Keratinocyte (primary cell): ENCODE data around the gene CDH16. TPM values are rescaled to one million over a fixed set of nuclear protein-coding genes. Genes with fewer than 3 reads are reported as not detected.
"Not testable (repeated sequence)": the region's sequence is repeated elsewhere in the genome, so short reads cannot be mapped to it uniquely, and the experiment has no call there.

Experiments
- DNase-seq: peaks from one replicate; pipeline ENCODE4 v3.0.0-alpha.2; 2011; ENCODE audit warnings: low read depth, missing footprints, low spot score
- FAIRE-seq: peaks from 2 replicates; lab custom pipeline; 2011; peaks lifted over from hg19 to GRCh38; lab: Jason Lieb, UNC
- H2AFZ ChIP-seq: 2 replicates; pipeline ENCODE4 v1.6.0; 2012; ENCODE audit warnings: low read length, control low read depth, inconsistent platforms; ENCODE audit not compliant: control insufficient read depth
- H3K27ac ChIP-seq: 2 replicates; pipeline ENCODE4 v1.5.1; 2011; ENCODE audit warnings: low read length; ENCODE audit not compliant: control insufficient read depth, insufficient read depth
- H3K27me3 ChIP-seq: 3 replicates; pipeline ENCODE4 v1.6.0; 2011; ENCODE audit warnings: low read length; ENCODE audit not compliant: control insufficient read depth, insufficient read depth; ENCODE audit errors: extremely low read depth
- H3K36me3 ChIP-seq, 2 experiments: 2 replicates in 1 of 2; 3 replicates in 1 of 2; pipeline ENCODE4 v1.5.1; 2011; ENCODE audit warnings: low read length in 2 of 2, mild to moderate bottlenecking in 1 of 2; ENCODE audit not compliant: control insufficient read depth in 2 of 2, insufficient read depth in 2 of 2; ENCODE audit errors: extremely low read depth in 1 of 2
- H3K4me1 ChIP-seq: 3 replicates; pipeline ENCODE4 v1.5.1; 2011; ENCODE audit warnings: low read length; ENCODE audit not compliant: control insufficient read depth, insufficient read depth; ENCODE audit errors: extremely low read depth
- H3K4me2 ChIP-seq: 3 replicates; pipeline ENCODE4 v1.6.0; 2011; ENCODE audit warnings: low read depth, low read length; ENCODE audit not compliant: control insufficient read depth, insufficient read depth; ENCODE audit errors: extremely low read depth
- H3K4me3 ChIP-seq, 3 experiments: fragments of 200-600 bp in 1 of 3; sonication (generic) in 1 of 3; 2 replicates in 2 of 3; 3 replicates in 1 of 3; pipeline ENCODE4 v1.5.1; 2011 to 2016; ENCODE audit warnings: low read length in 3 of 3, mild to moderate bottlenecking in 3 of 3, control low read depth in 2 of 3, inconsistent platforms in 1 of 3, low read depth in 1 of 3, mixed read lengths in 1 of 3, mixed run types in 1 of 3, moderate library complexity in 1 of 3; ENCODE audit not compliant: control insufficient read depth in 2 of 3, insufficient read depth in 2 of 3; ENCODE audit errors: extremely low read depth in 1 of 3
- H3K79me2 ChIP-seq: 2 replicates; pipeline ENCODE4 v1.6.0; 2012; ENCODE audit warnings: low read length; ENCODE audit not compliant: control insufficient read depth, insufficient read depth
- H3K9ac ChIP-seq: 3 replicates; pipeline ENCODE4 v1.6.0; 2011; ENCODE audit warnings: low read length; ENCODE audit not compliant: control insufficient read depth, insufficient read depth; ENCODE audit errors: extremely low read depth
- H3K9me1 ChIP-seq: 3 replicates; pipeline ENCODE4 v1.6.0; 2011; ENCODE audit warnings: low read length; ENCODE audit not compliant: control insufficient read depth, insufficient read depth; ENCODE audit errors: extremely low read depth
- H3K9me3 ChIP-seq: 2 replicates; pipeline ENCODE4 v1.5.1; 2012; ENCODE audit warnings: low read depth, low read length; ENCODE audit not compliant: control insufficient read depth
- H4K20me1 ChIP-seq: 3 replicates; pipeline ENCODE4 v1.6.0; 2011; ENCODE audit warnings: low read length; ENCODE audit not compliant: control insufficient read depth, insufficient read depth; ENCODE audit errors: extremely low read depth
- CTCF ChIP-seq, 3 experiments: IDR thresholded peaks in 1 of 3; conservative IDR thresholded peaks in 1 of 3; optimal IDR thresholded peaks in 1 of 3; 2 replicates in 2 of 3; 3 replicates in 1 of 3; pipeline versions ENCODE3 to v1.5.1; 2011; ENCODE audit warnings: low read length in 3 of 3, mild to moderate bottlenecking in 3 of 3, moderate library complexity in 2 of 3, control low read depth in 1 of 3, inconsistent platforms in 1 of 3; ENCODE audit not compliant: insufficient read depth in 2 of 3; ENCODE audit errors: extremely low read depth in 1 of 3
- EZH2 ChIP-seq: IDR thresholded peaks from one replicate; pipeline ENCODE4 v1.6.1; 2012; ENCODE audit warnings: inconsistent platforms, mild to moderate bottlenecking, low read length, moderate library complexity
- dilution Hi-C: fragments of 300-500 bp; cut with MboI; formaldehyde crosslinking; loops from one replicate; pipeline ENCODE4 v1.7.0; 2020; ENCODE audit warnings: low sequenced_read_pairs; ENCODE audit not compliant: extremely low pct_ligation_motif_present
- polyA plus RNA-seq, 5 experiments: library from polyadenylated mRNA; depleted of rRNA in 3 of 5; stranded (reverse) in 3 of 5; stranded (forward) in 1 of 5; unstranded in 1 of 5; fragments of >200 nt; gene quantifications; 1 replicate in 1 of 5; 2 replicates in 3 of 5; 3 replicates in 1 of 5; pipeline versions ENCODE4 v1.2.1 to v1.2.3, GENCODE V29; 2011 to 2012; ENCODE audit warnings: missing spikeins in 2 of 5, low read depth in 1 of 5, low replicate concordance in 1 of 5

CDH16 gene
- polyA plus RNA-seq, 1 donor (not counting 4 experiments of a cell fraction or from before 2014, with no cell fraction given) = 0.45 TPM

DNA sequence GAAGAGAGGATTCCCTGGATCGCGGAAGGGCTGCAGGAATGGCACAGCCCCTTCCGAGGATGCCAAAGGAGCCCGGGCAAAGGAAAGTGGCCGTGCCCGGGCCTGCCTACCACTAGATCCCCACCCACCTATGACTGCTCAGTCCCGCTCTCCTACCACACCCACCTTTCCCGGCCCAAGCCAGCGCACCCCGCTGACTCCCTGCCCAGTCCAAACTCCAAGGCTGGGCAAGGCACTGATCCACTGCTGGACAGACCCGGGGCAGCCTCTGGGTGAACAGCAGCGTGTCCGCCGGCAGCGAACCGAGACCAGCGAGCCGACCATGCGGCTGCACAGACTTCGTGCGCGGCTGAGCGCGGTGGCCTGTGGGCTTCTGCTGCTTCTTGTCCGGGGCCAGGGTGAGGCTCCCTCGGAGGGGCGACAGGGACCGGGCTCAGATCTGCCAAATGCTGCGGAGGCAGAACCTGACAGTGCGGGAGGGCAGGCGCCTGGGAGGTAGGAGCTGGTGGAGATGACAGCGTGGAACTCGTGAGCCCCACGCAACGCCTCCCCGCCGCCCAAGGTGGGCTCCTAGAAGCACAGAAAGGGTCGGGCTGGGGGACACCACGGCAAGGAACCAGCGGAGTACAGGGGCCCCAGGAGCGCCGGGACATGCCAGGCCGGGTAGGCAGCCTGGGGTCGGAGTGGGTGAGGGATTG is 16.8 kb upstream of the CDH16 start, which contains the start of gene CES2:
CES2 (plus strand) TSS at position 203 of the 698 bp plus-strand sequence; CDS start at position 323, 120 bp downstream.
- H3K4me2 ChIP-seq = peak within 1 kb of the TSS; percentile 94
- no peaks in the 10 kb centered on the region for H3K27me3 ChIP-seq
- peak within 1 kb of the TSS; percentile 95 for H3K9ac ChIP-seq
- H3K4me3 ChIP-seq = peak within 1 kb of the TSS; percentile 72 to 86 (median 77)
- dilution Hi-C loops = no loop called here
- H3K79me2 ChIP-seq = peaks cover 52% of the 10 kb centered on the region
- peak within 1 kb of the TSS; percentile 87 for H2AFZ ChIP-seq
- H3K4me1 ChIP-seq = peaks cover 18% of the 10 kb centered on the region
- no peaks in the 10 kb centered on the region for H3K9me3 ChIP-seq
- peaks cover 27 to 36% of the 10 kb centered on the region in 2 experiments for H3K36me3 ChIP-seq
- H3K9me1 ChIP-seq = peaks cover 5% of the 10 kb centered on the region
- peak within 1 kb of the TSS; percentile 76 for H3K27ac ChIP-seq
- FAIRE-seq = peak; percentile 89
- DNase-seq = peak; percentile 57
- peaks cover 8% of the 10 kb centered on the region for H4K20me1 ChIP-seq
- TF ChIP-seq CTCF (optimal IDR thresholded peaks at IDR 0.05 in 1 of 3, IDR thresholded peaks at IDR 0.05 in 1 of 3, conservative IDR thresholded peaks at IDR 0.05 in 1 of 3; ENCODE audit: extremely low read depth in 1 of 3, insufficient read depth in 2 of 3, low read length in 3 of 3) (no peak), EZH2 (no peak)

- H3K27me3 ChIP-seq, dilution Hi-C loops, H3K9me1 ChIP-seq, H4K20me1 ChIP-seq, DNase-seq, H3K9me3 ChIP-seq: not testable (repeated sequence)
- peaks cover 49% of the 10 kb centered on the region for H3K79me2 ChIP-seq
- peak overlapping the region; percentile 87 for H2AFZ ChIP-seq
- H3K9ac ChIP-seq = peak overlapping the region; percentile 95
- peak overlapping the region; percentile 94 for H3K4me2 ChIP-seq
- H3K36me3 ChIP-seq = peaks cover 22 to 31% of the 10 kb centered on the region in 2 experiments
- H3K27ac ChIP-seq = peak overlapping the region; percentile 76
- peaks cover 18% of the 10 kb centered on the region for H3K4me1 ChIP-seq
- peak overlapping the region; percentile 72 to 86 (median 77) for H3K4me3 ChIP-seq
- peak; percentile 69 for FAIRE-seq
Observed at GRCh38 chr16:66934839-66935313, 16.2 kb upstream of the CDH16 start.
